Left lung (tissue), 10 donors: Measurements from ENCODE around the gene SP2. TPM values are rescaled to one million over a fixed set of nuclear protein-coding genes. Genes with fewer than 3 reads are reported as not detected.

Experiments used
- ATAC-seq: fragments of 200-7000 bp; cut with Tn5 transposase; one replicate; pipeline ENCODE4 v1.9.1; 2020; ENCODE audit warnings: moderate library complexity
- DNase-seq, 4 donors: peaks; one replicate each; pipeline ENCODE4 v3.0.0-alpha.2; 2013 to 2020
- H3K27ac ChIP-seq, 2 donors: fragments of 200-600 bp; sonication (generic) in 1 of 2; one replicate each; pipeline versions ENCODE4 v1.5.0 to v1.8.0; 2020 to 2021
- H3K27me3 ChIP-seq, 2 donors: fragments of 200-600 bp; sonication (generic) in 1 of 2; one replicate each; pipeline versions ENCODE4 v1.5.0 to v1.8.0; 2020 to 2021
- H3K36me3 ChIP-seq, 2 donors: fragments of 200-600 bp; sonication (generic) in 1 of 2; one replicate each; pipeline versions ENCODE4 v1.5.0 to v1.8.0; 2020 to 2021
- H3K4me1 ChIP-seq, 2 donors: fragments of 200-600 bp; one replicate each; pipeline ENCODE4 v1.8.0; 2021
- H3K4me3 ChIP-seq, 2 donors: fragments of 200-600 bp; sonication (generic) in 1 of 2; one replicate each; pipeline versions ENCODE4 v1.5.0 to v1.8.0; 2020 to 2021; ENCODE audit warnings: mild to moderate bottlenecking in 1 of 2
- H3K9me3 ChIP-seq, 2 donors: fragments of 200-600 bp; sonication (generic) in 1 of 2; one replicate each; pipeline versions ENCODE4 v1.5.0 to v1.8.0; 2020 to 2021
- intact Hi-C, 2 donors: fragments of 100-400 bp; cut with DNase I; formaldehyde crosslinking; loops; one replicate each; pipeline versions ENCODE4 v1.11.2 to v1.14.2; 2022
- polyA plus RNA-seq, 6 donors: library from polyadenylated mRNA; unstranded; fragments of 120-200 nt; gene quantifications; one replicate each; pipeline ENCODE4 v1.2.1, GENCODE V29; 2013; ENCODE audit not compliant: insufficient read length in 6 of 6
- total RNA-seq, 2 donors: library from RNA; stranded (reverse); fragmentation: NEBNext Ultra II Directional; extraction: Animal tissue kit (Norgen Biotek cat#: 25700); gene quantifications; one replicate each; pipeline ENCODE4 v1.2.1, GENCODE V29; 2021
- TF ChIP-seq, protein P1 (sequence below), 2 donors: fragments of 200-600 bp; sonication (generic) in 1 of 2; IDR thresholded peaks; one replicate each; pipeline versions ENCODE4 v1.5.0 to v1.8.0; 2021; ENCODE audit warnings: antibody characterized with exemption in 2 of 2
- donor health status: DM: no; HTN: yes; CAD: no.
- donor health status: DM: no; HTN: no; CAD: no.

Gene SP2
- total and polyA plus RNA-seq, 8 donors: 14.2 to 23.0 (median 21.8) TPM

DNA sequence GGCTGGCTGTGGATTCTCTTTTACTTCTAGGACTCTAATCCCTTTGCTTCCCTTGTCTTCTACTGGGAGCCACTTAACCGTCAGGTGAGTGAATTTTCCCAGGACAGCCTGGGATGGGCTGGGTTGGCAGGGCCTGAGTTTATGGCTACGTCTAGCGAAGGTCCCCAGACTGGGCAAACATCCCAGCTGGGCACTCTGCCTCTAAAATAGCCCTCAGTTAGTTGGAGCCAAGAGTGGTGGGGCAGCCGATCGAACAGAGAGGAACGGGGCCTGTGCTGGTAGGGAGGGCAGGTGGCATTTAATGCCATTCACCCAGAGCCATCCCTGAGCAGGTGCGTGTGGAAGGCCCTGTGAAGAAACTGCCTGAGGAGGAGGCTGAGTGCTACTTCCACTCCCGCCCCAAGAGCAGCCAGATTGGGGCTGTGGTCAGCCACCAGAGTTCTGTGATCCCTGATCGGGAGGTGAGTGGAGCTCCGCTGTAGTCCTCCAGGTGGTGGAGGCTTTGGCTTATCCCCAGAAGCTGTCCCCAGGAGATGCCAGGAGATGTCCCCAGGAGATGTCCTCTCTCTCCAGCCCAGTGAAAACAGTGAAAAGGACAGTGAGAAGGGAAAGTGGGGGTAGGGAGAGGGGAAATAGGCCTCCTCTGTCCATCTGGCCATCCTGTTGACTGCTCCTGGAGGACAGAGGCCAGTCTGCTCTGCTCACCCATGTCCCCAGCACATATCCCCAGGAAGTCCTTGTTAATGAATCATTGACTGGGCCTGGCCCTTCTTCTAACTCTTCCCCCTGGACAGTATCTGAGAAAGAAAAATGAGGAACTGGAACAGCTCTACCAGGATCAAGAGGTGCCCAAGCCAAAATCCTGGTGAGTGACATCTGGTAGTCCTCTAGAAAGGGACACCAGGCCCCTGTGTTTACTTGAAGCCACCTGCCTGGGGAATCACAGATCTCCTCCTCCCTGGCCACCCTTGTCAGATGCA is 49.8 kb downstream of the SP2 start:
- DNase-seq (no peak), ATAC-seq (no peak)
- TF ChIP-seq, protein P1, sequence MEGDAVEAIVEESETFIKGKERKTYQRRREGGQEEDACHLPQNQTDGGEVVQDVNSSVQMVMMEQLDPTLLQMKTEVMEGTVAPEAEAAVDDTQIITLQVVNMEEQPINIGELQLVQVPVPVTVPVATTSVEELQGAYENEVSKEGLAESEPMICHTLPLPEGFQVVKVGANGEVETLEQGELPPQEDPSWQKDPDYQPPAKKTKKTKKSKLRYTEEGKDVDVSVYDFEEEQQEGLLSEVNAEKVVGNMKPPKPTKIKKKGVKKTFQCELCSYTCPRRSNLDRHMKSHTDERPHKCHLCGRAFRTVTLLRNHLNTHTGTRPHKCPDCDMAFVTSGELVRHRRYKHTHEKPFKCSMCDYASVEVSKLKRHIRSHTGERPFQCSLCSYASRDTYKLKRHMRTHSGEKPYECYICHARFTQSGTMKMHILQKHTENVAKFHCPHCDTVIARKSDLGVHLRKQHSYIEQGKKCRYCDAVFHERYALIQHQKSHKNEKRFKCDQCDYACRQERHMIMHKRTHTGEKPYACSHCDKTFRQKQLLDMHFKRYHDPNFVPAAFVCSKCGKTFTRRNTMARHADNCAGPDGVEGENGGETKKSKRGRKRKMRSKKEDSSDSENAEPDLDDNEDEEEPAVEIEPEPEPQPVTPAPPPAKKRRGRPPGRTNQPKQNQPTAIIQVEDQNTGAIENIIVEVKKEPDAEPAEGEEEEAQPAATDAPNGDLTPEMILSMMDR (IDR thresholded peaks at IDR 0.05): no peak
- Histone ChIP-seq H3K4me1 (peaks cover 25 to 79% of the 10 kb centered on the region in 2 donors), H3K27me3 (no peaks in the 10 kb centered on the region), H3K36me3 (peaks cover 0 to 36% of the 10 kb centered on the region in 2 donors), H3K9me3 (no peaks in the 10 kb centered on the region), H3K4me3 (no peak overlapping the region), H3K27ac (peak overlapping the region in 1 of 2 donors; percentile 51)
- intact Hi-C loops: loop anchor here in 1 of 2 donors (10.0 kb wide), 1 partner anchor 69 kb away; no protein-coding TSS in a partner anchor

DNA sequence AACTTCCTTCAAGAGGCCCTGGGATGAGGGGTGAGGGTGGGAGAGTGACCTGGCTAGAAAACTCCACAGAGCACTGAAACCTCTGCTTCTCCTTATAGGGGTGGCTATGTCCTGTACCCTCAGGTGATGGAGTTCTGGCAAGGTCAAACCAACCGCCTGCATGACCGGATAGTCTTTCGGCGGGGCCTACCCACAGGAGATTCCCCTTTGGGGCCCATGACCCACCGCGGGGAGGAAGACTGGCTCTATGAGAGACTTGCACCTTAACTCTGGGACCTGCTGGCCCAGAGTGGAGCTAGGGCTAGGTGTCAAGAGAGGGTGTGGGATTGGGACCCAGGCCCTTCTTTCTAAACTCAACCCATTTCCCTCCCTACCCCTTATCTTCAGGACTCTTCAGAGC is 50.5 kb downstream of the SP2 start:
- TF ChIP-seq, protein P1 (IDR thresholded peaks at IDR 0.05): no peak
- intact Hi-C loops: loop anchor here in 1 of 2 donors (10.0 kb wide), 1 partner anchor 68 kb away; no protein-coding TSS in a partner anchor
- Histone ChIP-seq H3K27me3 (no peaks in the 10 kb centered on the region), H3K27ac (peak overlapping the region in 1 of 2 donors; percentile 51), H3K4me3 (no peak overlapping the region), H3K4me1 (peaks cover 25 to 81% of the 10 kb centered on the region in 2 donors), H3K36me3 (peaks cover 0 to 43% of the 10 kb centered on the region in 2 donors), H3K9me3 (no peaks in the 10 kb centered on the region)
- no peak for ATAC-seq
- no peak for DNase-seq

DNA sequence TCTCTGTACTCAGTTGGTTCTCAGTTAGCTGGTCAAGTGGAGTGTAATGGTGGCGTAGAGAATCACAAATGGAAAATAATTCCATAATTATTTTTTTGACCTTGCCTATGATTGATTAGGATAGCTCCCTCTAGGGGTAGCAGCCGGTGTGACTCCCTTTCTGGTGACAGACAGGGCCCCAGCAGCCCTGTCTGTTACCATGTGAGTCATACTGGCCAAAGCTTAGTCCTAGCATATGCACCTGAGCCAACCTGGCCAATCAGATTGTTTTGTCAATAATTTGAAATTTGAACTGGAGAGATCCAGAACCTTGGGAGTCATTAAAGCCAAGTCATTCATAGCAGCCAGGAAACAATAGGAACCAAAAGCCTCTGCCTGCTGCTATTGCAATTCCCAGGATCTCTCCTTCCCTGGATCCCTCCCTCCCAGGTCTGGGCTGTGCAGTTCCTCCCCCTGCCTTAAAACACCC is 50.9 kb downstream of the SP2 start:
- no peaks in the 10 kb centered on the region for H3K27me3 ChIP-seq
- no peaks in the 10 kb centered on the region for H3K9me3 ChIP-seq
- ATAC-seq: peak; percentile 77
- peak in 2 of 4 donors; percentile 63 to 80 for DNase-seq
- H3K36me3 ChIP-seq: peaks cover 0 to 46% of the 10 kb centered on the region in 2 donors
- no peak overlapping the region for H3K4me3 ChIP-seq
- H3K27ac ChIP-seq: peak overlapping the region; percentile 26 to 51
- intact Hi-C loops: loop anchor here in 1 of 2 donors (10.0 kb wide), 1 partner anchor 68 kb away; no protein-coding TSS in a partner anchor
- TF ChIP-seq, protein P1 (IDR thresholded peaks at IDR 0.05): peak; percentile 79 to 88
- H3K4me1 ChIP-seq: peaks cover 24 to 81% of the 10 kb centered on the region in 2 donors

DNA sequence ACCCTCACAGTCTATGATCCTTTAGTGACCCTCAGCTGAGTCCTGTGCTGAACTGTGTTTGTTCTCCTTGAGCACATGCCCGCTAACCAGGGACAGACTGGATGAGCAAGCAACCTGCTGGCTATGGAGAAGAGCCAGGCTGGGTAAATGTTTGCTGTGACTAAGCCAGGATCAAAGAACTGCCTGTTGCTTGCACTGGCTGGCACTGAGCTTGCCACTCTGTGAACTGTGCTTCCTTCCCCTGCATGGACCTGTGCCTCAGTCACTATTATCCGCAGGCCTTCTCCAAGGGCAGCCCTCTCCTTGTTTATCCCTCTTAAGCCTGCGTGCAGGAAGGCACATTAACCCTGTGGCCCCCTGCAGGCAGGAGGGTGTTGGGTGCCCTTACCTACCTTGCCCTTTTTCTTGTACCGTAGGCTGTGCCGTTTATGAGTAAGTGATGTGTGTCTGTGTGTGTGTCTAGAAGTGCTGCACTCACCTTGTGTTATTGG is 52.7 kb downstream of the SP2 start:
- intact Hi-C loops: loop anchor here in 1 of 2 donors (10.0 kb wide), 1 partner anchor 66 kb away; no protein-coding TSS in a partner anchor
- peaks cover 0 to 46% of the 10 kb centered on the region in 2 donors for H3K36me3 ChIP-seq
- TF ChIP-seq, protein P1 (IDR thresholded peaks at IDR 0.05): no peak
- no peaks in the 10 kb centered on the region for H3K27me3 ChIP-seq
- peak; percentile 6 for ATAC-seq
- H3K4me1 ChIP-seq: peaks cover 17 to 67% of the 10 kb centered on the region in 2 donors
- no peaks in the 10 kb centered on the region for H3K9me3 ChIP-seq
- no peak overlapping the region for H3K4me3 ChIP-seq
- peak overlapping the region; percentile 69 to 72 for H3K27ac ChIP-seq
- DNase-seq: peak in 1 of 4 donors; percentile 44
